Tibial nerve (tissue), 3 donors: ENCODE measurements around the gene SMARCA2.

Experiments
- EP300 ChIP-seq, 2 donors: sonication (generic); formaldehyde crosslinking; IDR thresholded peaks; one replicate each; pipeline ENCODE4 v1.6.1; 2017; ENCODE audit warnings: antibody characterized with exemption in 2 of 2, mild to moderate bottlenecking in 1 of 2
- POLR2A ChIP-seq, 2 donors: fragments of 450-650 bp; IDR thresholded peaks; one replicate each; pipeline ENCODE4 v1.6.1; 2017; ENCODE audit warnings: antibody characterized with exemption in 2 of 2, mild to moderate bottlenecking in 2 of 2, moderate library complexity in 2 of 2

GRCh38 chr9:2155966-2156365, 140.8 kb downstream of the SMARCA2 start:
- TF ChIP-seq EP300 (IDR thresholded peaks at IDR 0.05) (no peak), POLR2A (IDR thresholded peaks at IDR 0.05) (no peak)
